Measurements from ENCODE around the gene KRT79. TPM values are rescaled to one million over a fixed set of nuclear protein-coding genes. Genes with fewer than 3 reads are reported as not detected.

The KRT79 gene
- total RNA-seq, 2 donors from 2014 or later: not detected

DNA sequence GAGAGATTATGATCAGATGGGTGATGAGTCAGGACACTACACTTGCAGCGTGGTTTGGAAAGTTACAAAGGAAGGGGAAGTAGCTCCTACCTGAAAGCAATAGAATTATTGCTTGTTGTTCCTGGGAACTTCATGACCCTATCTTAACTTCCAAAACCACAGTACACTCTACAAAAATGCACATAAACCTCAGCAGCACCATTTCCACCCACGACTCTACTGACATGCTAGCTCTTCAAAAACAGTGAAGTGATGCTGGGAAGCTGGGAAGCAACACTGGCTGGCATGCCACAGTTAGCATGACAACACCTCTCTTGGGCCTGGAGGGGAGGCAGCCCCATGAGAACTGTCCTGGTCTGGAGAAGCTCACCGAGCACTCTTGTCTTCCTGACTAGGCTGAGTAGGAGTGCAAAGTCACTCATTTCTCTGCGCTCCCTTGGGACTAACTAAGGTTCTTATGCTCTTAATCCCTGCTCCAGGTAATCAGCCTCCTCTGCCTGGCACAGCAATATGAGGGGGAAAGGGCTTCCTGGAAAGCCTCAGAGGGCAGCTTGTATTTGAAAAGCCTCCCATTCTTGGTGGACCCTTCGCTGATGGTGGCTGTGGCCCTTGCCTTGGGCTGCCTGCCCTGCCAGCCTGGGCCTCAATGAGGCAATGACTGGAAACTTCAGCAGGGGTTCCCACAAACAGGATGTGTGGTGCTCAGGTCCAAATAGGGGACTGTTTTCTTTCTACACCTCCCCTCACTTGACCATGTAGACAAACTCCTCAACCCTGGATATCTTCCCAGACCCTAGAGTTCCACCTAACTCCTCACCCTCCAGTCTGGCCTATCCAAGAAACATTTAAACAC lies 39.4 kb downstream of the KRT79 start:
- Histone ChIP-seq H3K4me3 (ENCODE audit: low read length) (no peak overlapping the region), H3K9me3 (ENCODE audit: control insufficient read depth, low read length) (no peaks in the 10 kb centered on the region), H3K27me3 (ENCODE audit: control insufficient read depth, insufficient read depth, low read length, poor library complexity, severe bottlenecking) (no peaks in the 10 kb centered on the region), H3K36me3 (ENCODE audit: control insufficient read depth, insufficient read depth, low read length) (no peaks in the 10 kb centered on the region), H3K27ac (ENCODE audit: low read depth, low read length) (no peak overlapping the region), H3K9ac (ENCODE audit: extremely low read depth, low read length, poor library complexity, severe bottlenecking) (no peak overlapping the region), H3K4me1 (ENCODE audit: control insufficient read depth, insufficient read depth, low read length) (no peaks in the 10 kb centered on the region)
- 90 to 94% methylated on average over 3 to 5 of the region's 5 CpGs for WGBS, 2 experiments (ENCODE audit: insufficient coverage in 1 of 2, insufficient read length in 1 of 2)
- DNase-seq: no peak
- Mint-ChIP-seq H3K4me1 (no peaks in the 10 kb centered on the region), H3K36me3 (ENCODE audit: low read depth) (no peaks in the 10 kb centered on the region), H3K9me3 (no peaks in the 10 kb centered on the region), H3K4me3 (no peak overlapping the region), H3K27ac (no peak overlapping the region), H3K27me3 (ENCODE audit: insufficient read depth) (peaks cover 11% of the 10 kb centered on the region)
- TF ChIP-seq, protein P1, sequence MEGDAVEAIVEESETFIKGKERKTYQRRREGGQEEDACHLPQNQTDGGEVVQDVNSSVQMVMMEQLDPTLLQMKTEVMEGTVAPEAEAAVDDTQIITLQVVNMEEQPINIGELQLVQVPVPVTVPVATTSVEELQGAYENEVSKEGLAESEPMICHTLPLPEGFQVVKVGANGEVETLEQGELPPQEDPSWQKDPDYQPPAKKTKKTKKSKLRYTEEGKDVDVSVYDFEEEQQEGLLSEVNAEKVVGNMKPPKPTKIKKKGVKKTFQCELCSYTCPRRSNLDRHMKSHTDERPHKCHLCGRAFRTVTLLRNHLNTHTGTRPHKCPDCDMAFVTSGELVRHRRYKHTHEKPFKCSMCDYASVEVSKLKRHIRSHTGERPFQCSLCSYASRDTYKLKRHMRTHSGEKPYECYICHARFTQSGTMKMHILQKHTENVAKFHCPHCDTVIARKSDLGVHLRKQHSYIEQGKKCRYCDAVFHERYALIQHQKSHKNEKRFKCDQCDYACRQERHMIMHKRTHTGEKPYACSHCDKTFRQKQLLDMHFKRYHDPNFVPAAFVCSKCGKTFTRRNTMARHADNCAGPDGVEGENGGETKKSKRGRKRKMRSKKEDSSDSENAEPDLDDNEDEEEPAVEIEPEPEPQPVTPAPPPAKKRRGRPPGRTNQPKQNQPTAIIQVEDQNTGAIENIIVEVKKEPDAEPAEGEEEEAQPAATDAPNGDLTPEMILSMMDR (conservative IDR thresholded peaks at IDR 0.05): no peak

DNA sequence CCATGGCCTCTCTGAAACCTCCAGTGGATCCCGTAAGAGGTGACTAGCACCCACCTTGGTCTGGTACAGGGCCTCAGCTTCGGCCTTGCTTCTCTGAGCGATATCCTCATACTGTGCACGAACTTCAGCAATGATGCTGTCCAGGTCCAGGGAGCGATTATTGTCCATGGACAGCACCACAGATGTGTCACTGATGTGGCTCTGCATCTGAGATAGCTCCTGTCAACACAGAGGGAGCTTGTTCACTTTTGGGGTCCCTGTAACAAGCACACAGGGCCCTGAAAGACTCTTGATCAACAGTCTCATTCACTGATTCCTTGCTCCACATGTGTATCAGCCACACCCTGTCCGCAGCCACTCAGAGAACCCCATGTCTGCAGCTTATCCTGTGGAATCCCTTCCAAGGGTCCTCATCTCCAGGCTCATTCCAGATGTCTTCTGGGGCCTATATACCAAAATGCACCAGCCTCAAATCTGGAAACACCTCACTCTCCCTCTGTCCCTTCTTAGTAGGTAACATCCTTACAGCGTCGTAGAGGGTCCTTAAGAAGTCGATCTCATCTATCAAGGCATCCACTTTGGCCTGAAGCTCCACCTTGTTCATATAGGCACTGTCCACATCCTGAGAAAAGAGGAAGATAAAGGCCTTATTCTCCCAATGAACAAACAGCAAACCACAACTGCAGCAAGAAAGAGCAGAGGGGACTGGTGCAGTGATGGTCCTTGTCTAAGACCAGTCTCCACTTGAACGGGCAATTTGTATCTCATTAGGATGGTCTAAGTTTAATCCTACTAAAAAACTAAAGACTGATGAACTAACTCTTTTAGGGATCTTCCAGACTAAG lies 41.7 kb downstream of the KRT79 start:
- WGBS, 2 experiments (ENCODE audit: insufficient coverage in 1 of 2, insufficient read length in 1 of 2): 93 to 95% methylated on average over 10 of the region's 10 CpGs
- Histone ChIP-seq H3K27me3 (ENCODE audit: control insufficient read depth, insufficient read depth, low read length, poor library complexity, severe bottlenecking) (no peaks in the 10 kb centered on the region), H3K9ac (ENCODE audit: extremely low read depth, low read length, poor library complexity, severe bottlenecking) (no peak overlapping the region), H3K36me3 (ENCODE audit: control insufficient read depth, insufficient read depth, low read length) (no peaks in the 10 kb centered on the region), H3K27ac (ENCODE audit: low read depth, low read length) (no peak overlapping the region), H3K9me3 (ENCODE audit: control insufficient read depth, low read length) (no peaks in the 10 kb centered on the region), H3K4me1 (ENCODE audit: control insufficient read depth, insufficient read depth, low read length) (no peaks in the 10 kb centered on the region), H3K4me3 (ENCODE audit: low read length) (no peak overlapping the region)
- TF ChIP-seq, protein P1 (conservative IDR thresholded peaks at IDR 0.05): no peak
- Mint-ChIP-seq H3K27me3 (ENCODE audit: insufficient read depth) (peaks cover 27% of the 10 kb centered on the region), H3K36me3 (ENCODE audit: low read depth) (no peaks in the 10 kb centered on the region), H3K27ac (no peak overlapping the region), H3K4me1 (no peaks in the 10 kb centered on the region), H3K9me3 (no peaks in the 10 kb centered on the region), H3K4me3 (no peak overlapping the region)
- DNase-seq: no peak

DNA sequence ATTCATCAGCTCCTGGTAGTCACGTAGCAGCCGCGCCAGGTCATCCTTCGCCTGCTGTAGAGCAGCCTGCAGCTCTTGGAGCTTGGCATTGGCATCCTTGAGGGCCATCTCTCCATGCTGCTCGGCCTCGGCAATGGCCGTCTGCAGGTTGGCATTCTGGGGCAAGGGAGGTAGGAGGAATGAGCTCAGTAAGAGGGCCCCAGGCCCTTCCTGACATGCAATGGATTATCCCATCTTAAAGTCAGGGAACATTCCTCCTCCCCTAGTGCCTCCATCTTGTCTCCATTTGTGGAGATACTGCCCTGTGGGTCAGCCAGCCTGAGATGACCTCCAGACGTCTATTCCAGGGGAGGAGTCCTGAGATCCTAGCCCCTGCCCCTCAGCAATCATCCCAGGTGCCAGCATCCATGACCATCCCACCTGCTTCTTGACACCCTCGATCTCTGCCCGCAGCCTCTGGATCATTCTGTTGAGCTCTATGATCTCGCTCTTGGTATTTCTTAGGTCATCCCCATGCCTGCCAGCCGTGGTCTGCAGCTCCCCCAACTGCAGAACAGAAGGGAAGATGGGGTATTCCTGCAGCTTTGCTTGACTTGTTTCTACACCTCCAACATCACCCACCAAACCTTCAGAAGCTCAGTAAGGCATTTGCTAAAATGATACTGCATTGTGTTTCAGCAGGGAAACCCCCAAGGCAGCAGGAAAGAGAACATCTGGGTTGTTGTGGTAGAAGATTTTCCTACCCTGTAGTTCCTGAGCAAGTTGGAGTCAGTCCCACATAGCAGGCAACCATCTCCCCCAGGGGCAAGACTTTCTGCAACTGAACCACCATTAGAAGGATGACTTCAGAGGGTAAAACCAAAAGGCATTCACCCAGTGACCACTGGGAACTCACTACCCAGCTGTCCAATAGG lies 42.6 kb downstream of the KRT79 start:
- no peak for DNase-seq
- Mint-ChIP-seq H3K4me3 (no peak overlapping the region), H3K27ac (no peak overlapping the region), H3K27me3 (ENCODE audit: insufficient read depth) (peaks cover 30% of the 10 kb centered on the region), H3K36me3 (ENCODE audit: low read depth) (no peaks in the 10 kb centered on the region), H3K4me1 (no peaks in the 10 kb centered on the region), H3K9me3 (no peaks in the 10 kb centered on the region)
- Histone ChIP-seq H3K27me3 (ENCODE audit: control insufficient read depth, insufficient read depth, low read length, poor library complexity, severe bottlenecking) (no peaks in the 10 kb centered on the region), H3K36me3 (ENCODE audit: control insufficient read depth, insufficient read depth, low read length) (no peaks in the 10 kb centered on the region), H3K27ac (ENCODE audit: low read depth, low read length) (no peak overlapping the region), H3K4me1 (ENCODE audit: control insufficient read depth, insufficient read depth, low read length) (no peaks in the 10 kb centered on the region), H3K9ac (ENCODE audit: extremely low read depth, low read length, poor library complexity, severe bottlenecking) (no peak overlapping the region), H3K9me3 (ENCODE audit: control insufficient read depth, low read length) (no peaks in the 10 kb centered on the region), H3K4me3 (ENCODE audit: low read length) (no peak overlapping the region)
- 90 to 96% methylated on average over 8 to 12 of the region's 12 CpGs for WGBS, 2 experiments (ENCODE audit: insufficient coverage in 1 of 2, insufficient read length in 1 of 2)
- TF ChIP-seq, protein P1 (conservative IDR thresholded peaks at IDR 0.05): no peak

Data from endodermal cell (in vitro differentiated cells).